Jurkat, Clone E6-1 (cell line): ENCODE results near the gene CDC123.

Experiments
- DNase-seq: peaks from one replicate; pipeline ENCODE4 v3.0.0-alpha.2; 2011; ENCODE audit warnings: low read depth, low spot score
- H3K4me3 ChIP-seq: 2 replicates; pipeline ENCODE4 v1.5.1; 2011; ENCODE audit warnings: mild to moderate bottlenecking, low read length, control low read depth, moderate library complexity

The CDC123 gene

GRCh38 chr10:12187321-12187905, 8.6 kb upstream of the CDC123 start:
- H3K4me3 ChIP-seq: no peak overlapping the region
- DNase-seq: no peak

DNA sequence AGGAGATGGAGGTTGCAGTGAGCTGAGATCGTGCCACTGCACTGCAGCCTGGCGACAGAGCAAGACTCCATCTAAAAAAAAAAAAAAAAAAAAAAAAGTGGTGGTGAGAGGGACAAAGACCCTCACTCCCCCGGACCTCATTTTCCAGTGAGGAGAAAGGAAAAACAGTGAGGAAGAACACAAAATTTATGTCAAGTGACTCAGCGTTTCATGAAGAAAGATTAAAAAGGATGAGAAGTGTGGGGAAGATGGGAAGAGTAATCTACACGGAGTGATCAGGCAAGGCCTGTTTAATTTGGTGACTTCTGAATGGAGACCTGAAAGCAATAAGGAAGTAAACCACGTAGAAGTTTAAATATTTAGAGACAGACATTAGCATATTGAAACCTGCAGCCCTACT, 7.3 kb upstream of the CDC123 start:
- H3K4me3 ChIP-seq: no peak overlapping the region
- DNase-seq: no peak

DNA sequence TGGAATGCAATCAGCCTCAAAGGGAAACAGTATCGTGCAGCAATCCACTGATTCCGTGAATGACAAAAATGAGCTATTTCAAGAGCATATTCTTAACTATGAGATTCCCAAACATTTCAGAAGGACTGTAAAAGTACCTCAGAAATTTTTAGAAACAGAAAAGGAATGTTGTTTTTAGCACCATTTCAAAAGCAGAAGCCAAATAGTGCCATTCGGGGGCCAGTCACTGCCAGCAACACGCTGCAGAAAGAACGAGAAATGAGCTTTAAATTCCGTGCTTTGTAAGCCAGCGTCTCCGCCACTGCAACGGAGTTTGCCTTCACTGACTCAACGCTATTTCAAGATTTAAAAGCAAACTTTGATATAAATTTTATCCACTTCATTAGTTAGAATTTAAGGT, 6.6 kb upstream of the CDC123 start:
- no peak for DNase-seq
- H3K4me3 ChIP-seq: no peak overlapping the region

DNA sequence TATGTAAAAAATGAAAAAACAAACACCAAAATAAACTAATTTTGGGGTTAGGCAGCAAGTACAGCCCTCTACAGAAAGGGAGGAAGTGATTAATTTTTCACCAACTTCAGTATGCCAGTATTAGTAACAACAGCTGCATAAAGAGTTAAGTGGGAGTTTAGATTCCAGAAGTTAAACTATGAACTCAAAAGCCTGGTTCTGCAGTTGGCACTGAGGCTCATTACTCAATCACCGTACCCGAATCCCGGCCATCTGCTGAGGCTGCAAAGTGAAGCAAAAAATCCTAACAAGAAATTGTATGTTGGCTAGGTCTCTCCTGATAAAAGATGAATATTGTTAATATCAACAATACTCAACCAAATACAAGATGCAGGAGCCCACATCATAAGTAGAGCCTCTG, 4.3 kb upstream of the CDC123 start:
- DNase-seq: no peak
- H3K4me3 ChIP-seq: no peak overlapping the region

DNA sequence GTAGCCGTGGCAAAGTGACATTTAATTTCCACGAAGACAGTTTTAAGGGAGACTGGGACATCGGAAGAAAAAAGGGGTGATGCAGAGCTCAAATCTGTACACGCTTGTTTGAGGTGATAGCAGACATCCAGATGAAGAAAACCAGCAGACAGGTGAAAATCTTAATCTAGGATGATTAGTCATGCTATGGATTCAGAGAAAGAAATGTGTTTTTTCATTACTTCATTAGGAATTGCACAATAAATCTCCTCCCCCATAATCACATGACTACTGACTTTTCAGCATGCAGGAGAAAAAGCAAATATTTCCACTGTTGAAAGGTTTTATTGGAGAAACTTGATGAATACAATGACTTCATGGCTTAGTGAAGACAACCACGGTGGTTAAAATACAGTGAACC, 2.8 kb upstream of the CDC123 start:
- no peak overlapping the region for H3K4me3 ChIP-seq
- no peak for DNase-seq

- DNase-seq: no peak
- peak overlapping the region; percentile 99 for H3K4me3 ChIP-seq
These were observed 1.2 kb upstream of the CDC123 start for GRCh38 chr10:12194752-12195271.

- DNase-seq: no peak
- H3K4me3 ChIP-seq: peak overlapping the region; percentile 99
These were observed 746 bp upstream of the CDC123 start for GRCh38 chr10:12195281-12195602.

- H3K4me3 ChIP-seq: peak overlapping the region; percentile 99
- no peak for DNase-seq
These were observed 683 bp downstream of the CDC123 start for GRCh38 chr10:12196531-12197211.

- H3K4me3 ChIP-seq: peak overlapping the region; percentile 99
- no peak for DNase-seq
These were observed 2.2 kb downstream of the CDC123 start for GRCh38 chr10:12198156-12198555.

- H3K4me3 ChIP-seq: peak overlapping the region; percentile 12
- no peak for DNase-seq
These were observed 4.9 kb downstream of the CDC123 start for GRCh38 chr10:12200850-12201249.

DNA sequence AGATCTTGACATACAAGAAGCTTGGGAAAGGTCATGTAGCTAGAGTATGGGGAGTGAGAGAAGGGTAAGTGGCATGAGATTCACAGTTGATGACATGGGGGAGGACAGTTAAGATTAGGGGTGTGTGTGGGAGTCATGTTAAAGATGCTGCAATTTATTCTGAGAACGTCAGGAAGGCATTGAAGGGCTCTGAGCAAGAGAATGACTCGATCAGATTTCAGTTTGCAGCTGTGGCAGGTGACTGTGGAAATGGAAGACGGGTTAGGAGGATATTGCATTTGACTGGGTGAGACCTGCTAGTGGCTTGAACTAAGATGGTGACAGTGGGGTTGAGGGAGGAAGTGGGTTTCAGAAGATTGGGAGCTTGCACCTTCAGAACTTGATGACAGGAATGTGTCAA, 5.6 kb downstream of the CDC123 start:
- peak; percentile 93 for DNase-seq
- H3K4me3 ChIP-seq: peak overlapping the region; percentile 12

GRCh38 chr10:12202226-12202625, 6.2 kb downstream of the CDC123 start:
- H3K4me3 ChIP-seq: peak overlapping the region; percentile 12
- peak; percentile 94 for DNase-seq

DNA sequence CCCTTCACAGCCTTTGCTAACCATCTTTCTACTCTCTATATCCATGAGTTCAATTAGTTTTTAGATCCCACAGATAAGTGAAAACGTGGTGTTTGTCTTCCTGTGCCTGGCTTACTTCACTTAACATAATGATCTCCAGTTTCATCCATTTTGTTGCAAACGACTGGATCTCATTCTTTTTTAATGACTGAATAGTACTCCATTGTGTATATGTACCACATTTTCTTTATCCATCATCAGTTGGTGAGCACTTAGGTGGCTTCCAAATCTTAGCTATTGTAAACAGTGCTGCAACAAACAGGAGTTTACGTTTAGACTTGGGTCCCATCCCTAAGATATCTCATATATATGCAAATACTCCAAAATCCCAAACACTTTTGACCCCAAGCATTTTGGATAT, 9.1 kb downstream of the CDC123 start:
- no peak overlapping the region for H3K4me3 ChIP-seq
- DNase-seq: no peak

DNA sequence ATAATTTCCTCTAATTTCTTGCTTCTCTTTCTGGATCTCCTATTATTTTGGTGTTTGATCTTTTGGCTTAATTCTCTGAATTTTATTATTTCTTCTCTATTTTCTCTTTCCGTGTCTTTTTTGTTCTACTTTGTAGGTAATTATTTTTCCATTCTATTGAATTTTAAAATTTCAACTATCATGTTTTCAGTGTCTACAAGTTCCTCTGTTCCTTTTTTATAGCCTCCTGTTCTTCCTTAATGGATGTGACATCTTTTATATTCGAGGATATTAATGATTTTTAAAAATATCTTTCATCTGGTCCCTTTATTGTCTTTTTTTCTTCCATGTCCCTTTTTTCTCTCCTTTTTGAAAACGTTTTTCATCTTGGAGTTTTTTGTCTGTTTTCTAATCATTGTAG, 11.1 kb downstream of the CDC123 start:
- no peak overlapping the region for H3K4me3 ChIP-seq
- no peak for DNase-seq

- H3K4me3 ChIP-seq: no peak overlapping the region
- no peak for DNase-seq
These were observed 12.5 kb downstream of the CDC123 start for GRCh38 chr10:12208460-12208859.

GRCh38 chr10:12212454-12212853, 16.5 kb downstream of the CDC123 start:
- no peak overlapping the region for H3K4me3 ChIP-seq
- no peak for DNase-seq

DNA sequence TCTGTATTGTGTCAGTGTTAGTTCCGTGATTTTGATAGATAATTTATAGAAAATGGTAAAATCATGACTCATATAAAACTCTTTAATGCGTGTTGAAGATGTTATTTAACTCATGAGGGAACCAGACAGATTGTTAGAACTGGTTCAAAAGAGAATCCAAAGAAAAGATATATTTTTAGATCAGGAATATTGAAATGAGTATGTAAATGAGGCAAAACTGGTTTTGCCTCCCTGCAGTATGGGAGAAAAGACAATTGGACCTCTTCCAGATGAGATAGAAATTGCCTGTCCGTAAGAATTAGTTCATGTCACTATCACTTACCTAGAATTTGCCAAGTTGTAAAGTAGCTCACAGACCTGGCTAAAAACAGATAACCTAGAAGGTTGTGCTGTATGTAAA, 17.6 kb downstream of the CDC123 start:
- H3K4me3 ChIP-seq: no peak overlapping the region
- no peak for DNase-seq

DNA sequence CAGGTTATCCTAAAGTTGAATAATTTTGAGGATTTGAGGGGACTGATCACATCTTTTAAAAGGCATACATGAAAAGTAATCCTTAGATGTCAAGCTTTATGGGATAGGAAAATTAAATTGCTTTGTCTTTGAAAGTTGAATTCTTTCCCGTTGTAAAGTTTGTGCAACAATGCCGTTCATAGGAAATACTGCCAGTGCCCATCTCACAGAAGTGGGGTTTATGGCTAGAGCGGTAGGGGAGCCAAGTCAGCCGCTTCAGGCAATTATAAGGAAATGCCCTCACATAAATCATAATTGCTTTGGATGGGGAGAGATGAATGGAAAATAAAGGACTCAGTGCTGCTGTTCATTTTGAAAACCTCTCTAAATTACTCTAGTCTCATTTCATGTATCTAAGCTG, 18.1 kb downstream of the CDC123 start:
- no peak overlapping the region for H3K4me3 ChIP-seq
- no peak for DNase-seq

DNA sequence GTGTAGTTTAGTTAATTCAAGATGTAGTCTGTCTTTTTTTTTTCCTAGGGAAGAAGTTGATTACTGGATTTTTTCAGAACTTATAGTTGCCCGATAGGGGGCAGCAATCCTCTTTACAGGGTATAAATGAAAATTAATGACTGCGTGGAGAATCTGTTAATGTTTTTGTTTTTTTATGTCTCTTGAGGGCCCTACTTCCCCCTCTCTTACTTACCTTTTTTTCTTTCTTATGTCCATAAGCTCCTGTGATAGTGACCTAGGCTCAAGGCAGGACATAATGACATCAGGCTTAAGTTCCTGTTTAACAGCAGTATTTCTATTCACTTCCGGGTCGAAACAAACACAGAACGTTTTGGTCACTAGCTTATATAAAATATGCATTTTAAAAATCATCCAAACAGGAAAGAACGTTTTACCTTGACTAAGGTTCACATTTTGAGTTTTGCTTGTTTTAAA, 18.8 kb downstream of the CDC123 start:
- DNase-seq: peak; percentile 54
- H3K4me3 ChIP-seq: no peak overlapping the region

DNA sequence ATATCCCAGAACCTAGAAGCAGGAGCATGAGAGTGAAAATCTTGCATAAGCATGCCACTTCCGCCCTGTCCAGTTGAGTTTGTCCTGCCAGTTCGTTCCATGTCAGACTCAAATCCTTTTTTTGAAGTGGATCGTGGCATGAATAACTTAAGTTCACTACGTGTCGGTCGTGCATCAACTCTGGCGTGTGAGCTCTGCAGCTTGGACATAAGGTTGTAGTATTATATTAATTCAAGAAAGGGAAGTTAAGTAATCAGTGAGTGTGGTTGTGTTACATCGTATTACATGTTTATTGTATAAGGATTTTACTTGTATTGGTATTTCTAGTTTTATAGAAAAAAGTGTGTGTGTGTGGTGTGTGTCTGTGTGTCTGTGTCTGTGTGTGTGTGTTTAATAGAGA, 23.0 kb downstream of the CDC123 start:
- H3K4me3 ChIP-seq: no peak overlapping the region
- DNase-seq: no peak
